DMS153 (cell line): ENCODE data around the gene KRTAP10-2.
"Not testable (repeated sequence)": the region's sequence is repeated elsewhere in the genome, so short reads cannot be mapped to it uniquely, and the experiment has no call there.

Source experiments
- DNase-seq: peaks from one replicate; lab custom pipeline; 2025; lab: John Stamatoyannopoulos, UW

Gene KRTAP10-2

GRCh38 chr21:44551340-44551961 lies at the start of gene KRTAP10-2:
Gene KRTAP10-2, minus strand, starts transcription at chr21:44551505. Its CDS starts 47 bp downstream, at chr21:44551458.
- peak; percentile 46 for DNase-seq

GRCh38 chr21:44601091-44601490 lies 49.8 kb upstream of the KRTAP10-2 start:
- not testable (repeated sequence) for DNase-seq

- DNase-seq: not testable (repeated sequence)
Observed at GRCh38 chr21:44600118-44600978, 49.0 kb upstream of the KRTAP10-2 start, which contains the start of gene KRTAP10-7. Gene KRTAP10-7, plus strand, starts transcription at chr21:44600597. Its CDS starts 25 bp downstream, at chr21:44600622.

- no peak for DNase-seq
Observed at GRCh38 chr21:44599264-44600029, 48.1 kb upstream of the KRTAP10-2 start.

- no peak for DNase-seq
Observed at GRCh38 chr21:44598061-44598460, 46.8 kb upstream of the KRTAP10-2 start.

GRCh38 chr21:44596068-44596725 lies 44.9 kb upstream of the KRTAP10-2 start:
- DNase-seq: no peak

GRCh38 chr21:44595524-44595923 lies 44.2 kb upstream of the KRTAP10-2 start:
- DNase-seq: no peak

GRCh38 chr21:44594406-44594916 lies 43.2 kb upstream of the KRTAP10-2 start:
- no peak for DNase-seq

- DNase-seq: no peak
Observed at GRCh38 chr21:44593598-44594405, 42.5 kb upstream of the KRTAP10-2 start.

- no peak for DNase-seq
Observed at GRCh38 chr21:44592446-44593311, 41.4 kb upstream of the KRTAP10-2 start, which contains the start of gene KRTAP10-6. Gene KRTAP10-6, minus strand, starts transcription at chr21:44592505. Its CDS starts 21 bp downstream, at chr21:44592484.

- DNase-seq: not testable (repeated sequence)
Observed at GRCh38 chr21:44591801-44592130, 40.5 kb upstream of the KRTAP10-2 start.

- not testable (repeated sequence) for DNase-seq
Observed at GRCh38 chr21:44590897-44591800, 39.8 kb upstream of the KRTAP10-2 start.

GRCh38 chr21:44590311-44590721 lies 39.0 kb upstream of the KRTAP10-2 start:
- DNase-seq: no peak

- DNase-seq: no peak
Observed at GRCh38 chr21:44589586-44590305, 38.4 kb upstream of the KRTAP10-2 start.

GRCh38 chr21:44589094-44589493 lies 37.8 kb upstream of the KRTAP10-2 start:
- no peak for DNase-seq

GRCh38 chr21:44585892-44586291 lies 34.6 kb upstream of the KRTAP10-2 start:
- no peak for DNase-seq

- no peak for DNase-seq
Observed at GRCh38 chr21:44583800-44584147, 32.5 kb upstream of the KRTAP10-2 start.
